ENCODE results near the gene GARNL3. TPM values are rescaled to one million over a fixed set of nuclear protein-coding genes. Genes with fewer than 3 reads are reported as not detected.

Gene GARNL3
- total RNA-seq, 1 donor from 2014 or later: 7.8 TPM

DNA sequence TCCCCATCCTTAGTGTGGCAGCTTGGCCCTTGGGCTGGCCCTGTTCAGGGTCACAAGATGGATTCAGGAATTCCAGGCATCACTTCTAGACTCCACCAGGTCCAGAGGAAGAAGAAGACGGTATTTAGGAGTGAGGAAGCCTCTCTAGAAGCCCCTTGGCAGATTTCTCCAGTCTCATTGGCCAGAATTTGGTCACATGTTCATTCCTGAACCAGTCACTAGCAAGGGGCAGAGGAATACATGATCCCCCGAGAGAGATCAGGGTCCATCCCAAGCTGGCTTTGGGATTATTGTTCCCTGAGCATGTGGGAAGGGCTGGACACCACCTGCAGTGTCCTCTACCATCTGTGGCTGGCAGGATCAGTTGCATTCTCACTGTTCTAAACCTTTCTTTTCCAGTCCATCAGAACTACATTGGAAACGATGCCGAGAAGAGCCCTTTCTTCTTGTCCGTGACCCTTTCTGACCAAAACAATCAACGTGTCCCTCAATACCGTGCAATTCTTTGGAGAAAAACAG, 48.5 kb downstream of the GARNL3 start:
- H3K4me3 ChIP-seq: no peak overlapping the region
- H3K9me3 ChIP-seq: no peaks in the 10 kb centered on the region
- no peaks in the 10 kb centered on the region for H3K36me3 ChIP-seq
- H3K27ac ChIP-seq: no peak overlapping the region
- intact Hi-C loops (cut with DNase I): no loop called here
- TF ChIP-seq, protein P1, sequence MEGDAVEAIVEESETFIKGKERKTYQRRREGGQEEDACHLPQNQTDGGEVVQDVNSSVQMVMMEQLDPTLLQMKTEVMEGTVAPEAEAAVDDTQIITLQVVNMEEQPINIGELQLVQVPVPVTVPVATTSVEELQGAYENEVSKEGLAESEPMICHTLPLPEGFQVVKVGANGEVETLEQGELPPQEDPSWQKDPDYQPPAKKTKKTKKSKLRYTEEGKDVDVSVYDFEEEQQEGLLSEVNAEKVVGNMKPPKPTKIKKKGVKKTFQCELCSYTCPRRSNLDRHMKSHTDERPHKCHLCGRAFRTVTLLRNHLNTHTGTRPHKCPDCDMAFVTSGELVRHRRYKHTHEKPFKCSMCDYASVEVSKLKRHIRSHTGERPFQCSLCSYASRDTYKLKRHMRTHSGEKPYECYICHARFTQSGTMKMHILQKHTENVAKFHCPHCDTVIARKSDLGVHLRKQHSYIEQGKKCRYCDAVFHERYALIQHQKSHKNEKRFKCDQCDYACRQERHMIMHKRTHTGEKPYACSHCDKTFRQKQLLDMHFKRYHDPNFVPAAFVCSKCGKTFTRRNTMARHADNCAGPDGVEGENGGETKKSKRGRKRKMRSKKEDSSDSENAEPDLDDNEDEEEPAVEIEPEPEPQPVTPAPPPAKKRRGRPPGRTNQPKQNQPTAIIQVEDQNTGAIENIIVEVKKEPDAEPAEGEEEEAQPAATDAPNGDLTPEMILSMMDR (IDR thresholded peaks at IDR 0.05): no peak
- DNase-seq (no peak), ATAC-seq (no peak)
- no peaks in the 10 kb centered on the region for H3K27me3 ChIP-seq (ENCODE audit: low read depth)
- H3K4me1 ChIP-seq: peaks cover 31% of the 10 kb centered on the region

DNA sequence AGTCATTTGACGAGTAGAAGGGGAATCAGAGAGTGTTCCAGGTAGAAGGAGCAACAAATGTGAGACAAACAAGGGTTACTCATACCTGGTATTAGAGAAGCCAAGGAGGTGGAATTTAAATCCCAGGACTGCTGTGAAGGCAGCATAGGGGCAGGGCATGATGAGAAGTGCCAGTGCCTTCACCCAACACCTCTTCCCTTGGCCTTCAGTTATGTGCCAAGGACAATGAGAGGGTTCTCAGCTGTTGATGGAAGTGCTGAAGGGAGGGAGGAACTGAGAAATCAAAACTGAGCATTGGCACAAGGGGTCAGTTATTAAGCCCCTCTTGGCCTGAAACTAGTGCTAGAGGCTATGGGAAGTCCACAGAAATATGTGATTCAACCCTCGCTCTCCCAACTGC, 50.3 kb downstream of the GARNL3 start:
- H3K27me3 ChIP-seq (ENCODE audit: low read depth): no peaks in the 10 kb centered on the region
- intact Hi-C loops (cut with DNase I): no loop called here
- DNase-seq (no peak), ATAC-seq (no peak)
- no peak overlapping the region for H3K27ac ChIP-seq
- H3K9me3 ChIP-seq: no peaks in the 10 kb centered on the region
- no peak overlapping the region for H3K4me3 ChIP-seq
- H3K36me3 ChIP-seq: no peaks in the 10 kb centered on the region
- TF ChIP-seq, protein P1 (IDR thresholded peaks at IDR 0.05): no peak
- H3K4me1 ChIP-seq: peaks cover 29% of the 10 kb centered on the region

DNA sequence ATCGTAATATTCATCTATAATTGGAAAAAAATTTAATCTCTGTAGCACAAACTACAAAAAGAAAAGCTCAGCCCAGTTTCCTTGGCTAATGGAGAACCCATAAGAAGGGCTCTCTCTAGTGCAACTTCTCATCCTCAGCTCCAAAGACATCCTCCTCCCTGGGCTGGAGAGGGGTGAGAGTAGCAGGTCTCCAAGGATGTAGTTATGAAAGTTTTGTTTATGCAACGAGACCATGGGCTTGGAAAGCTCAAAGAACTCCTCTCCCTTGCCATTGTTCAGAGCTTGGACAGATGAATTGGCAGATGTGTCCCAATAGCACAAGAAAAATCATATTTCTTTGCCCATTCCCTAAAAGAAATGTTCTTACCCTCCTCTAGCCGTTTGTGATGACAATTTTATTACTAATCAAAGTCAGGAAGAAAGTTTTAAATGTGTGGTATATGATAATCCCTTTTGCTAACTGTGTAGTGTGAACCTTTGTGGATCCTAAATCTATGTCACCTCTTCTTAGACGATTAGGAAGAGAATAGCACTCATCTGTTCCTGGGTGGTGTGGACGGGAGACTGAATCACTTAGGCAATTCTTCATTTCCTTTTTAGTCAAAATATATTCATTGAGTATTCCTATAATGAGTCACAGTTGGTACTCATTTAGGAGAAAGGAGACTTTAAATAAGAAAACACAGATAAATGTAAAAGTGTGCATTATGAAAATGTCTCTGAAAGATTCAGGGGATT, 52.2 kb downstream of the GARNL3 start:
- Histone ChIP-seq H3K9me3 (no peaks in the 10 kb centered on the region), H3K27ac (no peak overlapping the region), H3K4me1 (peaks cover 15% of the 10 kb centered on the region), H3K27me3 (ENCODE audit: low read depth) (no peaks in the 10 kb centered on the region), H3K36me3 (no peaks in the 10 kb centered on the region), H3K4me3 (no peak overlapping the region)
- DNase-seq (no peak), ATAC-seq (no peak)
- intact Hi-C loops (cut with DNase I): no loop called here
- TF ChIP-seq, protein P1 (IDR thresholded peaks at IDR 0.05): no peak

DNA sequence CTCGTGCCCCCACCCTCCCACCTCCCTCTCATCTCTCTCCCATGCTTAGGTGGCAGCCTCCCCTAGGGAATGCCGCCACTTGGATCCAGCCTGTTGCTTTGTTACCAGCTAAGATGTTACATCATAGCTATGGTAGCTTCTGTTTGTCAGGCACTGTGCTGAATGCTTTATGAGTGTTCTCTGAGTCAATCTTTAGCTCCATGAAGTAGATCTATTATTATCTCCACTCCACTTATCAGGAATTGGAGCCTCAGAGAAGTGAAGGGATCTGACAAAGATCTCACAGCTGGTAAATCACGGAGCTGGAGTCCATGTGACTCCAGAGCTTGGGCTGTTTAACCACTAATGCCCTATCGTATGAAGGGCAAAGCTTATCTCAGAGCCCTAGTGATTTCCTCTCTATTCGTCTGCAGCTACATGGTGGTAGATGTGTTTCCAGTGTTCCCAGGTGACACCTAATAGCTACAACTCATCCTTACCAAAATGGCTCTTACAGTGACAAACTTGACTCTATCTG, 54.1 kb downstream of the GARNL3 start:
- TF ChIP-seq, protein P1 (IDR thresholded peaks at IDR 0.05): no peak
- no peak for DNase-seq
- Histone ChIP-seq H3K27ac (no peak overlapping the region), H3K4me1 (peaks cover 10% of the 10 kb centered on the region), H3K27me3 (ENCODE audit: low read depth) (no peaks in the 10 kb centered on the region), H3K4me3 (no peak overlapping the region), H3K9me3 (no peaks in the 10 kb centered on the region), H3K36me3 (no peaks in the 10 kb centered on the region)
- peak in 1 of 2 donors; percentile 78 for ATAC-seq
- intact Hi-C loops (cut with DNase I): no loop called here

DNA sequence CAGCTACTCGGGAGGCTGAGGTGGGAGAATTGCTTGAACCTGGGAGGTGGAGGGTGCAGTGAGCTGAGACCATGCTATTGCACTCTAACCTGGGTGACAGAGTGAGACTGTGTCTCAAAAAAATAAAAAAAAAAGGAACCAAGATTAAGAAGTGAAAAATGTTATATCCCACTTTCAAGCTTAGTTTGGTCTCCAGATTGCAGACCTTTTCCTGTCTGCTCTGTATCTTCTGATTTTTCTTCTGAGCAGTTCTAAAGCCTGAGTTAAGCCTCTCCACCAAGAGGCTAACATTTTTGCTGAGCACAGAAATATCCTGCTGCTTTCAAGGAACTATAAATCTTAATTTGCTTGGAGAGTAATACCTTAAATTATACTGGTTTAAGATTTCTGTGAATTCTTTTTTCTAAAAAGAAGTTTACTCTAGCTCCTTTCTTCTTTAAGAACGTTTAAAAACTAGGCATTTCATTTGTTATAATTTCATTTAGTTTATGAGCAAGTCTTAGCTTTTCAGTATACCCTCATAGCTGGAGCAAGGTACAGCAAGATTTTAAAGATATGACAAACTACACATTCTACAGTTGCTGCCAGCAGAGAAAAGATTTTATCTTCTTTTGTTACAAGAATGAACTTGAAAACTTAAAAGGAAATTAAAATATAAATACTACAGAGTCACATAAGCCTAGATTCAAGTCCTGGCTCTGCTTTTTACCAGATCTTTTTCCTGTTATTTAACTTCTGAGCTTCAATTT, 55.0 kb downstream of the GARNL3 start:
- ATAC-seq (no peak), DNase-seq (no peak)
- Histone ChIP-seq H3K4me3 (no peak overlapping the region), H3K9me3 (no peaks in the 10 kb centered on the region), H3K27me3 (ENCODE audit: low read depth) (no peaks in the 10 kb centered on the region), H3K4me1 (peaks cover 10% of the 10 kb centered on the region), H3K27ac (peak overlapping the region; percentile 3), H3K36me3 (no peaks in the 10 kb centered on the region)
- intact Hi-C loops (cut with DNase I): no loop called here
- TF ChIP-seq, protein P1 (IDR thresholded peaks at IDR 0.05): no peak

Measured in lower lobe of right lung (tissue), 2 donors.